HepG2 (cell line): ENCODE results near the gene STEAP2. TPM values are rescaled to one million over a fixed set of nuclear protein-coding genes. Genes with fewer than 3 reads are reported as not detected.

Source experiments
- ATF7-NPFF ChIP-seq: sonication (generic); formaldehyde crosslinking; IDR thresholded peaks from 2 replicates; pipeline ENCODE4 v1.8.1; 2023; ENCODE audit warnings: mild to moderate bottlenecking, low read depth, missing genetic modification reagents, moderate library complexity
- CCDC6 ChIP-seq: sonication (generic); formaldehyde crosslinking; IDR thresholded peaks from 2 replicates; pipeline ENCODE4 v1.8.1; 2022; ENCODE audit warnings: mild to moderate bottlenecking, missing genetic modification reagents, moderate library complexity
- ELF3 ChIP-seq: IDR thresholded peaks from 2 replicates; pipeline ENCODE4 v1.6.1; 2016; ENCODE audit warnings: missing genetic modification reagents, missing compliant biosample characterization
- FOXA1 ChIP-seq, 2 experiments: fragments of 450-650 bp in 1 of 2; sonication (generic) in 1 of 2; formaldehyde crosslinking in 1 of 2; IDR thresholded peaks; 2 replicates each; pipeline versions ENCODE4 v1.4.0 to v1.6.1; 2016 to 2020; ENCODE audit warnings: missing genetic modification reagents in 1 of 2
- FOXK2 ChIP-seq: fragments of 450-650 bp; IDR thresholded peaks from 2 replicates; pipeline ENCODE4 v1.6.1; 2016
- HNF4A ChIP-seq: sonication (generic); formaldehyde crosslinking; IDR thresholded peaks from 2 replicates; pipeline ENCODE4 v1.4.0; 2020; ENCODE audit warnings: missing genetic modification reagents
- KDM4B ChIP-seq: sonication (generic); formaldehyde crosslinking; IDR thresholded peaks from 2 replicates; pipeline ENCODE4 v1.4.0; 2020; ENCODE audit warnings: missing genetic modification reagents
- LCORL ChIP-seq, 2 experiments: fragments of 450-650 bp in 1 of 2; sonication (generic) in 1 of 2; formaldehyde crosslinking in 1 of 2; IDR thresholded peaks; 2 replicates each; pipeline versions ENCODE4 v1.5.0 to v1.6.1; 2017 to 2020; ENCODE audit warnings: antibody characterized with exemption in 1 of 2, missing genetic modification reagents in 1 of 2
- NFE2 ChIP-seq: sonication (generic); formaldehyde crosslinking; IDR thresholded peaks from 2 replicates; pipeline ENCODE4 v1.4.0; 2020; ENCODE audit warnings: missing genetic modification reagents
- NFYB ChIP-seq: sonication (generic); formaldehyde crosslinking; IDR thresholded peaks from 2 replicates; pipeline ENCODE4 v1.4.0; 2020; ENCODE audit warnings: missing genetic modification reagents
- REL ChIP-seq: sonication (generic); formaldehyde crosslinking; conservative IDR thresholded peaks from 2 replicates; pipeline ENCODE4 v1.8.0; 2022; ENCODE audit warnings: mild to moderate bottlenecking, missing genetic modification reagents, moderate library complexity
- SKI ChIP-seq: fragments of 450-650 bp; IDR thresholded peaks from one replicate; pipeline ENCODE4 v1.6.1; 2018; ENCODE audit warnings: mild to moderate bottlenecking; ENCODE audit not compliant: partially characterized antibody
- TRIM24 ChIP-seq: sonication (generic); formaldehyde crosslinking; IDR thresholded peaks from 2 replicates; pipeline ENCODE4 v1.8.0; 2022; ENCODE audit warnings: mild to moderate bottlenecking, missing genetic modification reagents
- ZNF24 ChIP-seq: fragments of 450-650 bp; IDR thresholded peaks from 2 replicates; pipeline ENCODE4 v1.6.1; 2017; ENCODE audit warnings: antibody characterized with exemption, mild to moderate bottlenecking
- ZNF296 ChIP-seq: sonication (generic); formaldehyde crosslinking; conservative IDR thresholded peaks from 2 replicates; pipeline ENCODE4 v1.5.0; 2020; ENCODE audit warnings: mild to moderate bottlenecking, missing genetic modification reagents
- ZNF430 ChIP-seq: sonication (generic); formaldehyde crosslinking; IDR thresholded peaks from 2 replicates; pipeline ENCODE4 v1.9.0; 2021; ENCODE audit warnings: mild to moderate bottlenecking, missing genetic modification reagents
- ZNF446 ChIP-seq: sonication (generic); formaldehyde crosslinking; IDR thresholded peaks from 2 replicates; pipeline ENCODE4 v1.5.0; 2020; ENCODE audit warnings: mild to moderate bottlenecking, missing genetic modification reagents
- polyA plus RNA-seq, 8 experiments: library from polyadenylated mRNA; depleted of rRNA in 3 of 8; stranded (reverse) in 7 of 8; unstranded in 1 of 8; fragments of >200 nt; fragmentation: Illumina TruSeq in 4 of 8; extraction: Trizol in 4 of 8; gene quantifications; 2 replicates each; pipeline versions ENCODE4 v1.2.1 to v1.2.3, GENCODE V29; 2011 to 2016; ENCODE audit warnings: low read depth in 4 of 8, missing spikeins in 1 of 8, mixed read lengths in 1 of 8; ENCODE audit not compliant: insufficient read depth in 1 of 8
- total RNA-seq, 5 experiments: library from RNA; depleted of rRNA; stranded (reverse); fragments of >200 nt; fragmentation: Illumina TruSeq; extraction: Trizol; gene quantifications; 2 replicates each; pipeline ENCODE4 v1.2.3, GENCODE V29; 2016; ENCODE audit warnings: low read depth in 1 of 5
- TF ChIP-seq, protein P1 (sequence below): IDR thresholded peaks from 2 replicates; pipeline ENCODE4 v1.6.1; 2018; ENCODE audit warnings: missing genetic modification reagents, mild to moderate bottlenecking, missing compliant biosample characterization
- TF ChIP-seq, protein P2 (sequence below): IDR thresholded peaks from 2 replicates; pipeline ENCODE4 v1.6.1; 2016; ENCODE audit warnings: missing compliant biosample characterization, missing genetic modification reagents, borderline replicate concordance
- TF ChIP-seq, protein P3 (sequence below): sonication (generic); formaldehyde crosslinking; IDR thresholded peaks from 2 replicates; pipeline ENCODE4 v1.8.0; 2022; ENCODE audit warnings: missing genetic modification reagents, low read depth, mild to moderate bottlenecking, borderline replicate concordance
- TF ChIP-seq, protein P4 (sequence below): sonication (generic); formaldehyde crosslinking; IDR thresholded peaks from 2 replicates; pipeline ENCODE4 v1.8.0; 2022; ENCODE audit warnings: mild to moderate bottlenecking, missing genetic modification reagents, moderate library complexity
- TF ChIP-seq, protein P5 (sequence below), 2 experiments: sonication (generic) in 1 of 2; formaldehyde crosslinking in 1 of 2; IDR thresholded peaks; 2 replicates each; pipeline versions ENCODE4 v1.5.1 to v1.6.1; 2011 to 2020; ENCODE audit warnings: borderline replicate concordance in 1 of 2, low read depth in 1 of 2, low read length in 1 of 2, mild to moderate bottlenecking in 1 of 2, missing genetic modification reagents in 1 of 2, moderate library complexity in 1 of 2
- TF ChIP-seq, protein P6 (sequence below): sonication (generic); formaldehyde crosslinking; IDR thresholded peaks from 2 replicates; pipeline ENCODE4 v1.8.0; 2022; ENCODE audit warnings: missing genetic modification reagents, mild to moderate bottlenecking, borderline replicate concordance

Gene STEAP2
- total and polyA plus RNA-seq, 2 of the 13 experiments (the other 11 are each of a cell fraction or from before 2014, with no cell fraction given), result 4.3 to 4.4 TPM

DNA sequence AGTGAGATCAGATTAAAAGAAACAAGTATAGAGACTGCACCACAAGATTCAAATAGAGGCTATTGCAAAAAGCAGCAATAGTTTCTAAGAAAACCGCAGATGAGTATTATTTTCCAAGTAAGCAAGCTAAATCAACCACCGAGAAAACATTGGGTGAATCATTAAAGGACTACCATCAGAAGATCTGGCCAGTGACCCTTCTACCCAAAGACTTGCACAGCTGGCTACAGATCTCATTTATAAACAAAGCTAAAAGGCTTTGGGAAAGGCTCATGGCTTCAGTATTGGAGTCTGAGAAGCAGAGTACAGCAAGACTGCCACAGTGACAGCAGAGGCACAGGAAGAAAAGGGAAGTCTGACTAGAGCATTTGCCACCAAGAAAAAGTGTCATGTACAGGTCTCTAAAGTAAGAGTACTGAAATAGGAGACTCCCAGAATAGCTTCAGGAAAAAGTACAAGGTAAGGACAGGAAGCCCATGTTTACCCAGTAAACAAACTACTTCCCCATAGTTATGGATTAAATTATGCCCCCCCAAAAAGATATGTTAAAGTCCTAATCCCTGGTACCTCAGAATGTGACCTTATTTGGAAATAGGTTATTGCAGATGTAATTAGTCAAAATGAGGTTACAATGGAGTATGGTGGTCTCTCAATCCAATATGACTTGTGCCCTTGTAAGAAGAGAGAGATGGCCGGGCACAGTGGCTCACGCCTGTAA lies 38.3 kb upstream of the STEAP2 start (continued):
- TF ChIP-seq, protein P1, sequence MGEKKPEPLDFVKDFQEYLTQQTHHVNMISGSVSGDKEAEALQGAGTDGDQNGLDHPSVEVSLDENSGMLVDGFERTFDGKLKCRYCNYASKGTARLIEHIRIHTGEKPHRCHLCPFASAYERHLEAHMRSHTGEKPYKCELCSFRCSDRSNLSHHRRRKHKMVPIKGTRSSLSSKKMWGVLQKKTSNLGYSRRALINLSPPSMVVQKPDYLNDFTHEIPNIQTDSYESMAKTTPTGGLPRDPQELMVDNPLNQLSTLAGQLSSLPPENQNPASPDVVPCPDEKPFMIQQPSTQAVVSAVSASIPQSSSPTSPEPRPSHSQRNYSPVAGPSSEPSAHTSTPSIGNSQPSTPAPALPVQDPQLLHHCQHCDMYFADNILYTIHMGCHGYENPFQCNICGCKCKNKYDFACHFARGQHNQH (CRISPR knock-in tag), result peak; percentile 62; the same call in 1 of the 2 replicates
- TF ChIP-seq ZNF430 (CRISPR knock-in tag), result no peak
- TF ChIP-seq FOXK2, result 0 out of 2 replicates have a peak, but pooled peaks have one; percentile 29
- TF ChIP-seq, protein P2, sequence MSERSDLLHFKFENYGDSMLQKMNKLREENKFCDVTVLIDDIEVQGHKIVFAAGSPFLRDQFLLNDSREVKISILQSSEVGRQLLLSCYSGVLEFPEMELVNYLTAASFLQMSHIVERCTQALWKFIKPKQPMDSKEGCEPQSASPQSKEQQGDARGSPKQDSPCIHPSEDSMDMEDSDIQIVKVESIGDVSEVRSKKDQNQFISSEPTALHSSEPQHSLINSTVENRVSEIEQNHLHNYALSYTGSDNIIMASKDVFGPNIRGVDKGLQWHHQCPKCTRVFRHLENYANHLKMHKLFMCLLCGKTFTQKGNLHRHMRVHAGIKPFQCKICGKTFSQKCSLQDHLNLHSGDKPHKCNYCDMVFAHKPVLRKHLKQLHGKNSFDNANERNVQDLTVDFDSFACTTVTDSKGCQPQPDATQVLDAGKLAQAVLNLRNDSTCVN, result no peak
- TF ChIP-seq, protein P3, sequence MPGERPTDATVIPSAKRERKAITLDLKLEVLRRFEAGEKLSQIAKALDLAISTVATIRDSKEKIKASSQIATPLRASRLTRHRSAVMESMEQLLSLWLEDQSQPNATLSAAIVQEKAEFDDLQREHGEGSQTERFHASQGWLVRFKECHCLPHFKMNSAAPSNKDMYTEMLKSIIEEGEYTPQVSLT (CRISPR knock-in tag), result no peak
- no peak for TF ChIP-seq ATF7-NPFF
- no peak for TF ChIP-seq ZNF24
- TF ChIP-seq REL (CRISPR knock-in tag), result no peak
- TF ChIP-seq TRIM24 (CRISPR knock-in tag), result no peak
- TF ChIP-seq FOXA1 (IDR thresholded peaks at IDR 0.05), result no peak
- TF ChIP-seq FOXA1 (CRISPR knock-in tag; IDR thresholded peaks at IDR 0.05), result peak; percentile 61
- no peak for TF ChIP-seq KDM4B (CRISPR knock-in tag)
- TF ChIP-seq, protein P4, sequence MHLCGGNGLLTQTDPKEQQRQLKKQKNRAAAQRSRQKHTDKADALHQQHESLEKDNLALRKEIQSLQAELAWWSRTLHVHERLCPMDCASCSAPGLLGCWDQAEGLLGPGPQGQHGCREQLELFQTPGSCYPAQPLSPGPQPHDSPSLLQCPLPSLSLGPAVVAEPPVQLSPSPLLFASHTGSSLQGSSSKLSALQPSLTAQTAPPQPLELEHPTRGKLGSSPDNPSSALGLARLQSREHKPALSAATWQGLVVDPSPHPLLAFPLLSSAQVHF (CRISPR knock-in tag), result no peak
- peak; percentile 43 for TF ChIP-seq ELF3 (CRISPR knock-in tag)
- TF ChIP-seq HNF4A (CRISPR knock-in tag), result peak; percentile 60
- no peak for TF ChIP-seq LCORL (IDR thresholded peaks at IDR 0.05)
- 0 out of 2 replicates have a peak, but pooled peaks have one; percentile 15 for TF ChIP-seq LCORL (CRISPR knock-in tag; IDR thresholded peaks at IDR 0.05)
- TF ChIP-seq ZNF296 (CRISPR knock-in tag), result no peak
- TF ChIP-seq, protein P5, sequence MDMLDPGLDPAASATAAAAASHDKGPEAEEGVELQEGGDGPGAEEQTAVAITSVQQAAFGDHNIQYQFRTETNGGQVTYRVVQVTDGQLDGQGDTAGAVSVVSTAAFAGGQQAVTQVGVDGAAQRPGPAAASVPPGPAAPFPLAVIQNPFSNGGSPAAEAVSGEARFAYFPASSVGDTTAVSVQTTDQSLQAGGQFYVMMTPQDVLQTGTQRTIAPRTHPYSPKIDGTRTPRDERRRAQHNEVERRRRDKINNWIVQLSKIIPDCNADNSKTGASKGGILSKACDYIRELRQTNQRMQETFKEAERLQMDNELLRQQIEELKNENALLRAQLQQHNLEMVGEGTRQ (IDR thresholded peaks at IDR 0.05; ENCODE audit: low read depth, low read length), result no peak
- TF ChIP-seq, protein P5 (CRISPR knock-in tag; IDR thresholded peaks at IDR 0.05; ENCODE audit: borderline replicate concordance), result peak; percentile 52; the same call in 1 of the 2 replicates
- TF ChIP-seq NFYB (CRISPR knock-in tag), result no peak
- no peak for TF ChIP-seq SKI
- 0 out of 2 replicates have a peak, but pooled peaks have one; percentile 44 for TF ChIP-seq CCDC6 (CRISPR knock-in tag)
- TF ChIP-seq, protein P6, sequence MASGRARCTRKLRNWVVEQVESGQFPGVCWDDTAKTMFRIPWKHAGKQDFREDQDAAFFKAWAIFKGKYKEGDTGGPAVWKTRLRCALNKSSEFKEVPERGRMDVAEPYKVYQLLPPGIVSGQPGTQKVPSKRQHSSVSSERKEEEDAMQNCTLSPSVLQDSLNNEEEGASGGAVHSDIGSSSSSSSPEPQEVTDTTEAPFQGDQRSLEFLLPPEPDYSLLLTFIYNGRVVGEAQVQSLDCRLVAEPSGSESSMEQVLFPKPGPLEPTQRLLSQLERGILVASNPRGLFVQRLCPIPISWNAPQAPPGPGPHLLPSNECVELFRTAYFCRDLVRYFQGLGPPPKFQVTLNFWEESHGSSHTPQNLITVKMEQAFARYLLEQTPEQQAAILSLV (CRISPR knock-in tag), result no peak
- no peak for TF ChIP-seq NFE2 (CRISPR knock-in tag)
- no peak for TF ChIP-seq ZNF446 (CRISPR knock-in tag)
